Endothelial cell (in vitro differentiated cells): Measurements from ENCODE around the gene CHRNA5. TPM values are rescaled to one million over a fixed set of nuclear protein-coding genes. Genes with fewer than 3 reads are reported as not detected.
"Not testable (repeated sequence)": the region's sequence is repeated elsewhere in the genome, so short reads cannot be mapped to it uniquely, and the experiment has no call there.

Experiments
- DNase-seq: peaks from one replicate; pipeline ENCODE4 v3.0.0; 2021; ENCODE audit warnings: low spot score
- H3K27ac Mint-ChIP-seq: one replicate; pipeline ENCODE4 v1.8.0; 2021; ENCODE audit warnings: mixed read lengths, inconsistent platforms; ENCODE audit not compliant: unreplicated experiment
- H3K27me3 Mint-ChIP-seq: one replicate; pipeline ENCODE4 v1.8.0; 2021; ENCODE audit warnings: mild to moderate bottlenecking, moderate library complexity, mixed read lengths, inconsistent platforms; ENCODE audit not compliant: unreplicated experiment
- H3K36me3 Mint-ChIP-seq: one replicate; pipeline ENCODE4 v1.8.0; 2021; ENCODE audit warnings: mild to moderate bottlenecking, low read depth, mixed read lengths, inconsistent platforms; ENCODE audit not compliant: unreplicated experiment
- H3K4me1 Mint-ChIP-seq: one replicate; pipeline ENCODE4 v1.8.0; 2021; ENCODE audit warnings: mild to moderate bottlenecking, mixed read lengths, inconsistent platforms; ENCODE audit not compliant: unreplicated experiment
- H3K4me3 Mint-ChIP-seq: one replicate; pipeline ENCODE4 v1.8.0; 2021; ENCODE audit warnings: mild to moderate bottlenecking, mixed read lengths, inconsistent platforms; ENCODE audit not compliant: unreplicated experiment
- H3K9me3 Mint-ChIP-seq: one replicate; pipeline ENCODE4 v1.8.0; 2021; ENCODE audit warnings: mixed read lengths, inconsistent platforms; ENCODE audit not compliant: unreplicated experiment
- total RNA-seq: library from RNA; stranded (reverse); fragmentation: NEBNext Ultra II Directional; extraction: Animal tissue kit (Norgen Biotek cat#: 25700); gene quantifications from one replicate; pipeline ENCODE4 v1.2.1, GENCODE V29; 2021; ENCODE audit not compliant: unreplicated experiment
- TF ChIP-seq, protein P1 (sequence below): fragments of 200-600 bp; sonication (generic); IDR thresholded peaks from one replicate; pipeline ENCODE4 v1.5.0; 2021; ENCODE audit warnings: antibody characterized with exemption; ENCODE audit not compliant: unreplicated experiment

CHRNA5 gene
- total RNA-seq, 1 donor from 2014 or later = 22.7 TPM

GRCh38 chr15:78551902-78552301, 13.4 kb upstream of the CHRNA5 start:
- H3K27me3 Mint-ChIP-seq = no peaks in the 10 kb centered on the region
- DNase-seq = no peak
- H3K27ac Mint-ChIP-seq = no peak overlapping the region
- H3K4me3 Mint-ChIP-seq = no peak overlapping the region
- peaks cover 8% of the 10 kb centered on the region for H3K36me3 Mint-ChIP-seq
- H3K4me1 Mint-ChIP-seq = no peaks in the 10 kb centered on the region
- H3K9me3 Mint-ChIP-seq = no peaks in the 10 kb centered on the region
- TF ChIP-seq, protein P1, sequence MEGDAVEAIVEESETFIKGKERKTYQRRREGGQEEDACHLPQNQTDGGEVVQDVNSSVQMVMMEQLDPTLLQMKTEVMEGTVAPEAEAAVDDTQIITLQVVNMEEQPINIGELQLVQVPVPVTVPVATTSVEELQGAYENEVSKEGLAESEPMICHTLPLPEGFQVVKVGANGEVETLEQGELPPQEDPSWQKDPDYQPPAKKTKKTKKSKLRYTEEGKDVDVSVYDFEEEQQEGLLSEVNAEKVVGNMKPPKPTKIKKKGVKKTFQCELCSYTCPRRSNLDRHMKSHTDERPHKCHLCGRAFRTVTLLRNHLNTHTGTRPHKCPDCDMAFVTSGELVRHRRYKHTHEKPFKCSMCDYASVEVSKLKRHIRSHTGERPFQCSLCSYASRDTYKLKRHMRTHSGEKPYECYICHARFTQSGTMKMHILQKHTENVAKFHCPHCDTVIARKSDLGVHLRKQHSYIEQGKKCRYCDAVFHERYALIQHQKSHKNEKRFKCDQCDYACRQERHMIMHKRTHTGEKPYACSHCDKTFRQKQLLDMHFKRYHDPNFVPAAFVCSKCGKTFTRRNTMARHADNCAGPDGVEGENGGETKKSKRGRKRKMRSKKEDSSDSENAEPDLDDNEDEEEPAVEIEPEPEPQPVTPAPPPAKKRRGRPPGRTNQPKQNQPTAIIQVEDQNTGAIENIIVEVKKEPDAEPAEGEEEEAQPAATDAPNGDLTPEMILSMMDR = no peak

DNA sequence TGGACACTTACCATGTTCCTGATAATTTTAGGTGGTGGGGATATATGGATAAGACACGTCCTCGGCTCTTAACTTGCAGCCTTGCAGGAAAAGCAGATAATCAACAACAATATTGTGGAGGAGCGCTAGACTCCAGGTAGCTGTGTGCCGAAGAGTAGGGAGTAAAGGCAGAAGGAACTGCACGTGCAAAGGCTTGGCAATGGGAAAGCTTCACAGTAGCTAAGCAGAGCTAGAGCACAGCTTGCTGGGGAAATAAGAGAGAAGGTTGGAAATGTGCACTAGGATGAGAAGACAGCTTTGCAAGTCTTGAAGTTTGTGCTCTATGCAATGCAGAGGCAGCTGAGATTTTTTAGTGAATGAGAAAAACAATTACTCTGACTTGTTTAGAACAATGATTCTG, 12.7 kb upstream of the CHRNA5 start:
- Mint-ChIP-seq H3K9me3 (no peaks in the 10 kb centered on the region), H3K4me3 (no peak overlapping the region), H3K27me3 (no peaks in the 10 kb centered on the region), H3K36me3 (peaks cover 8% of the 10 kb centered on the region), H3K4me1 (no peaks in the 10 kb centered on the region), H3K27ac (no peak overlapping the region)
- TF ChIP-seq, protein P1 = no peak
- DNase-seq = no peak

GRCh38 chr15:78560201-78560600, 5.1 kb upstream of the CHRNA5 start:
- not testable (repeated sequence) for H3K27me3 Mint-ChIP-seq, H3K4me1 Mint-ChIP-seq, H3K4me3 Mint-ChIP-seq, H3K27ac Mint-ChIP-seq, H3K36me3 Mint-ChIP-seq, H3K9me3 Mint-ChIP-seq, DNase-seq

DNA sequence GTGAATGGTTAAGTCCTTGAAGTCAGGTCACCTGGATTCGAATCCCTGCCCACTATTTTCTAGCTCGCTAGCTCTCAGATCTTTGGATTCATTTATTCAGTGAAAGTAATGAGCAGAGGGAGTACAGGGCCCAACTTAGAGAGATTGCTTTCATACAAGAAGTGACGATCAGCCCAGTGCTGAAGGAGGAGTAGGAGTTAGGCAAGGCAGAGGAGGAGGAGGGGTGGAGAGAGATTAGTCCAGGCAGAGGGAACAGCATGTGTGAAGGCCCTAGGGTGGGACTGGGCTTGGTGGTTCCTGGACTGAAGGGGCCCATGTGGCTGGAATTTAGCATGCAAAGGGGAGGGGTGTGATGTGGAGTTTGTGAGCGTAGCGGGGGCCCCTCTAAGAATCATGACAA, 3.8 kb upstream of the CHRNA5 start:
- H3K9me3 Mint-ChIP-seq = no peaks in the 10 kb centered on the region
- no peak for DNase-seq
- H3K4me3 Mint-ChIP-seq = no peak overlapping the region
- TF ChIP-seq, protein P1 = no peak
- H3K27ac Mint-ChIP-seq = no peak overlapping the region
- peaks cover 15% of the 10 kb centered on the region for H3K4me1 Mint-ChIP-seq
- H3K36me3 Mint-ChIP-seq = no peaks in the 10 kb centered on the region
- H3K27me3 Mint-ChIP-seq = peaks cover 3% of the 10 kb centered on the region

- Mint-ChIP-seq H3K9me3 (no peaks in the 10 kb centered on the region), H3K36me3 (no peaks in the 10 kb centered on the region), H3K27me3 (peaks cover 3% of the 10 kb centered on the region), H3K27ac (no peak overlapping the region), H3K4me3 (no peak overlapping the region), H3K4me1 (peaks cover 24% of the 10 kb centered on the region)
- DNase-seq = no peak
- TF ChIP-seq, protein P1 = no peak
Measured at GRCh38 chr15:78563092-78563491, 2.2 kb upstream of the CHRNA5 start.

GRCh38 chr15:78564743-78565096, 600 bp upstream of the CHRNA5 start:
- H3K36me3 Mint-ChIP-seq = no peaks in the 10 kb centered on the region
- TF ChIP-seq, protein P1 = no peak
- H3K4me3 Mint-ChIP-seq = peak overlapping the region; percentile 82
- peak overlapping the region; percentile 13 for H3K27ac Mint-ChIP-seq
- peak; percentile 6 for DNase-seq
- H3K27me3 Mint-ChIP-seq = peaks cover 3% of the 10 kb centered on the region
- peaks cover 24% of the 10 kb centered on the region for H3K4me1 Mint-ChIP-seq
- H3K9me3 Mint-ChIP-seq = no peaks in the 10 kb centered on the region
